ENCODE measurements around the gene ATP5MC3.
"Not testable (repeated sequence)": the region's sequence is repeated elsewhere in the genome, so short reads cannot be mapped to it uniquely, and the experiment has no call there.

The ATP5MC3 gene

GRCh38 chr2:175181104-175181876 is at the start of gene ATP5MC3:
Gene ATP5MC3, minus strand, starts transcription at chr2:175181710. Its CDS starts 317 bp downstream, at chr2:175181393.
- peak; percentile 86 for DNase-seq

GRCh38 chr2:175228601-175229000 is 47.1 kb upstream of the ATP5MC3 start:
- not testable (repeated sequence) for DNase-seq

GRCh38 chr2:175228179-175228578 is 46.7 kb upstream of the ATP5MC3 start:
- no peak for DNase-seq

- no peak for DNase-seq
These were observed 45.9 kb upstream of the ATP5MC3 start for GRCh38 chr2:175227393-175227792.

GRCh38 chr2:175220075-175220474 is 38.6 kb upstream of the ATP5MC3 start:
- no peak for DNase-seq

GRCh38 chr2:175218551-175218950 is 37.0 kb upstream of the ATP5MC3 start:
- no peak for DNase-seq

GRCh38 chr2:175207741-175208438 is 26.4 kb upstream of the ATP5MC3 start:
- DNase-seq, result no peak

GRCh38 chr2:175206866-175207265 is 25.4 kb upstream of the ATP5MC3 start:
- no peak for DNase-seq

GRCh38 chr2:175205523-175205922 is 24.0 kb upstream of the ATP5MC3 start:
- no peak for DNase-seq

- DNase-seq, result peak; percentile 10
These were observed 22.3 kb upstream of the ATP5MC3 start for GRCh38 chr2:175203621-175204496.

GRCh38 chr2:175195012-175195411 is 13.5 kb upstream of the ATP5MC3 start:
- DNase-seq, result no peak

GRCh38 chr2:175188761-175189160 is 7.3 kb upstream of the ATP5MC3 start:
- DNase-seq, result no peak

GRCh38 chr2:175187378-175187777 is 5.9 kb upstream of the ATP5MC3 start:
- no peak for DNase-seq

- DNase-seq, result no peak
These were observed 2.2 kb upstream of the ATP5MC3 start for GRCh38 chr2:175183674-175184073.

- DNase-seq, result no peak
These were observed 383 bp upstream of the ATP5MC3 start for GRCh38 chr2:175181877-175182308.

- peak; percentile 29 for DNase-seq
These were observed 808 bp downstream of the ATP5MC3 start for GRCh38 chr2:175180701-175181103.

- no peak for DNase-seq
These were observed 4.9 kb downstream of the ATP5MC3 start for GRCh38 chr2:175176624-175177023.

- no peak for DNase-seq
These were observed 5.6 kb downstream of the ATP5MC3 start for GRCh38 chr2:175175896-175176295.

- DNase-seq, result no peak
These were observed 6.2 kb downstream of the ATP5MC3 start for GRCh38 chr2:175175320-175175719.

GRCh38 chr2:175170659-175171304 is 10.7 kb downstream of the ATP5MC3 start:
- no peak for DNase-seq

- no peak for DNase-seq
These were observed 12.3 kb downstream of the ATP5MC3 start for GRCh38 chr2:175169191-175169590.

- DNase-seq, result no peak
These were observed 13.0 kb downstream of the ATP5MC3 start for GRCh38 chr2:175168564-175168945.

Measured in activated effector memory CD4-positive, alpha-beta T cell treated with Interleukin-2 at 50 U/mL for 16 hours (primary cell).